Measurements from ENCODE around the gene ZRANB1. TPM values are rescaled to one million over a fixed set of nuclear protein-coding genes. Genes with fewer than 3 reads are reported as not detected.

Gene ZRANB1
- total RNA-seq, 1 donor from 2014 or later, result 24.7 TPM

- Mint-ChIP-seq H3K27ac (ENCODE audit: unreplicated experiment) (peak overlapping the region; percentile 32), H3K27me3 (ENCODE audit: low read depth) (no peaks in the 10 kb centered on the region), H3K9me3 (ENCODE audit: low read depth) (no peaks in the 10 kb centered on the region), H3K36me3 (ENCODE audit: low read depth) (peaks cover 1% of the 10 kb centered on the region), H3K4me3 (ENCODE audit: unreplicated experiment) (no peak overlapping the region), H3K4me1 (ENCODE audit: low read depth) (peaks cover 57% of the 10 kb centered on the region)
- TF ChIP-seq, protein P1, sequence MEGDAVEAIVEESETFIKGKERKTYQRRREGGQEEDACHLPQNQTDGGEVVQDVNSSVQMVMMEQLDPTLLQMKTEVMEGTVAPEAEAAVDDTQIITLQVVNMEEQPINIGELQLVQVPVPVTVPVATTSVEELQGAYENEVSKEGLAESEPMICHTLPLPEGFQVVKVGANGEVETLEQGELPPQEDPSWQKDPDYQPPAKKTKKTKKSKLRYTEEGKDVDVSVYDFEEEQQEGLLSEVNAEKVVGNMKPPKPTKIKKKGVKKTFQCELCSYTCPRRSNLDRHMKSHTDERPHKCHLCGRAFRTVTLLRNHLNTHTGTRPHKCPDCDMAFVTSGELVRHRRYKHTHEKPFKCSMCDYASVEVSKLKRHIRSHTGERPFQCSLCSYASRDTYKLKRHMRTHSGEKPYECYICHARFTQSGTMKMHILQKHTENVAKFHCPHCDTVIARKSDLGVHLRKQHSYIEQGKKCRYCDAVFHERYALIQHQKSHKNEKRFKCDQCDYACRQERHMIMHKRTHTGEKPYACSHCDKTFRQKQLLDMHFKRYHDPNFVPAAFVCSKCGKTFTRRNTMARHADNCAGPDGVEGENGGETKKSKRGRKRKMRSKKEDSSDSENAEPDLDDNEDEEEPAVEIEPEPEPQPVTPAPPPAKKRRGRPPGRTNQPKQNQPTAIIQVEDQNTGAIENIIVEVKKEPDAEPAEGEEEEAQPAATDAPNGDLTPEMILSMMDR (IDR thresholded peaks at IDR 0.05), result no peak
- DNase-seq (ENCODE audit: low spot score), result peak; percentile 72
These were observed 67.0 kb downstream of the ZRANB1 start for GRCh38 chr10:125008689-125009638.

- DNase-seq (ENCODE audit: low spot score), result peak; percentile 59
- Mint-ChIP-seq H3K36me3 (ENCODE audit: low read depth) (peaks cover 1% of the 10 kb centered on the region), H3K4me1 (ENCODE audit: low read depth) (peaks cover 58% of the 10 kb centered on the region), H3K27ac (ENCODE audit: unreplicated experiment) (no peak overlapping the region), H3K4me3 (ENCODE audit: unreplicated experiment) (no peak overlapping the region), H3K27me3 (ENCODE audit: low read depth) (no peaks in the 10 kb centered on the region), H3K9me3 (ENCODE audit: low read depth) (no peaks in the 10 kb centered on the region)
- TF ChIP-seq, protein P1 (IDR thresholded peaks at IDR 0.05), result no peak
These were observed 67.8 kb downstream of the ZRANB1 start for GRCh38 chr10:125009661-125010161.

DNA sequence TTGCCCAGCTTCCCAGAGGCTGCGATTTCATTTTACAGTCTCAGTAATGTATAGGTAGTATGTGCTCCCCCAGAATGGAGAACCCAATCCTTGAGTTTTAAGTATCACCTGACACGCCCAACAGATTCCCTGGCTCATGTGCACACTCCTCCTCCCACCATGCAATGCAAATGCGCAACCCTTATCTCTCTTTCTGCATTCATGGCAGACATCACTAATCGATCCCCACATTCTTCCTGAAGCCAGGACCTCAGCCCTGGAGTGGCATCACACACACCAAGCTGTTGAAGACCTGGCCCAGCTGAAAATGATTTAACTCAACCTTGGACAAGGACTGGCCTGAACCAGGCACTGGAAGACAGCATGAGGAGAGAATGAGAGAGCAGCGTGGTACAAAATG is 68.4 kb downstream of the ZRANB1 start:
- Mint-ChIP-seq H3K9me3 (ENCODE audit: low read depth) (no peaks in the 10 kb centered on the region), H3K27me3 (ENCODE audit: low read depth) (no peaks in the 10 kb centered on the region), H3K4me3 (ENCODE audit: unreplicated experiment) (no peak overlapping the region), H3K27ac (ENCODE audit: unreplicated experiment) (no peak overlapping the region), H3K36me3 (ENCODE audit: low read depth) (peaks cover 2% of the 10 kb centered on the region), H3K4me1 (ENCODE audit: low read depth) (peaks cover 58% of the 10 kb centered on the region)
- TF ChIP-seq, protein P1 (IDR thresholded peaks at IDR 0.05), result no peak
- no peak for DNase-seq (ENCODE audit: low spot score)

GRCh38 chr10:125011171-125011925 is 69.4 kb downstream of the ZRANB1 start:
- Mint-ChIP-seq H3K9me3 (ENCODE audit: low read depth) (no peaks in the 10 kb centered on the region), H3K36me3 (ENCODE audit: low read depth) (peaks cover 4% of the 10 kb centered on the region), H3K27ac (ENCODE audit: unreplicated experiment) (no peak overlapping the region), H3K27me3 (ENCODE audit: low read depth) (no peaks in the 10 kb centered on the region), H3K4me3 (ENCODE audit: unreplicated experiment) (no peak overlapping the region), H3K4me1 (ENCODE audit: low read depth) (peaks cover 54% of the 10 kb centered on the region)
- TF ChIP-seq, protein P1 (IDR thresholded peaks at IDR 0.05), result no peak
- peak; percentile 53 for DNase-seq (ENCODE audit: low spot score)

Measured in chondrocyte (in vitro differentiated cells).